SU-DHL-6 (cell line): ENCODE data around the gene PDSS1.

Experiments
- H2AFZ ChIP-seq: fragments of 200-600 bp; sonication (generic); 2 replicates; pipeline ENCODE4 v1.6.1; 2014; ENCODE audit warnings: low read depth, mild to moderate bottlenecking, moderate library complexity, mixed read lengths, antibody characterized with exemption, low read length; ENCODE audit not compliant: severe bottlenecking
- H3F3A ChIP-seq: fragments of 200-600 bp; shearing (Covaris generic); 2 replicates; pipeline ENCODE4 v1.6.0; 2016; ENCODE audit warnings: antibody characterized with exemption, mild to moderate bottlenecking; ENCODE audit not compliant: insufficient read depth
- H3K27ac ChIP-seq: fragments of 200-600 bp; sonication (generic); 2 replicates; pipeline ENCODE4 v1.5.1; 2016; ENCODE audit warnings: low read depth, mild to moderate bottlenecking, low read length, moderate library complexity, mixed read lengths
- H3K27me3 ChIP-seq: fragments of 200-600 bp; sonication (generic), shearing (Covaris generic); 2 replicates; pipeline ENCODE4 v1.6.0; 2014; ENCODE audit warnings: mild to moderate bottlenecking, low read length
- H3K36me3 ChIP-seq: fragments of 200-600 bp; sonication (generic); 2 replicates; pipeline ENCODE4 v1.6.1; 2014; ENCODE audit warnings: mild to moderate bottlenecking, low read length, mixed read lengths
- H3K4me2 ChIP-seq: fragments of 300-600, 200-600 bp; shearing (Covaris generic), sonication (generic); 2 replicates; pipeline ENCODE4 v1.6.0; 2014; ENCODE audit warnings: low read length, low read depth, mild to moderate bottlenecking; ENCODE audit not compliant: poor library complexity, severe bottlenecking
- H3K4me3 ChIP-seq: fragments of 200-600 bp; sonication (generic); 2 replicates; pipeline ENCODE4 v1.5.1; 2014; ENCODE audit warnings: antibody characterized with exemption, low read length, mild to moderate bottlenecking, mixed read lengths; ENCODE audit not compliant: insufficient read depth, poor library complexity, severe bottlenecking
- H3K79me2 ChIP-seq: fragments of 200-600 bp; sonication (generic); 2 replicates; pipeline ENCODE4 v1.6.1; 2014; ENCODE audit warnings: mild to moderate bottlenecking, low read length, moderate library complexity; ENCODE audit not compliant: insufficient read depth
- H3K9ac ChIP-seq: fragments of 200-600 bp; sonication (generic); 2 replicates; pipeline ENCODE4 v1.7.0; 2014; ENCODE audit warnings: mild to moderate bottlenecking, low read length
- H3K9me2 ChIP-seq: fragments of 200-600 bp; sonication (generic); replicated peaks from 2 replicates; pipeline ENCODE4 v1.6.1; 2014; ENCODE audit warnings: low read length; ENCODE audit not compliant: insufficient read depth
- H3K9me3 ChIP-seq: fragments of 200-600 bp; sonication (generic); 2 replicates; pipeline ENCODE4 v1.6.1; 2014; ENCODE audit warnings: low read length, mixed read lengths; ENCODE audit not compliant: insufficient read depth
- H4K20me1 ChIP-seq: fragments of 200-600 bp; sonication (generic); 2 replicates; pipeline ENCODE4 v1.6.1; 2014; ENCODE audit warnings: low read depth, mild to moderate bottlenecking, antibody characterized with exemption, low read length, moderate library complexity, mixed read lengths
- CTCF ChIP-seq: fragments of 200-600 bp; sonication (generic); IDR thresholded peaks from one replicate; pipeline ENCODE4 v1.5.1; 2017; ENCODE audit warnings: antibody characterized with exemption, mild to moderate bottlenecking, low read length, moderate library complexity; ENCODE audit not compliant: insufficient read depth, poor library complexity, severe bottlenecking
- EZH2phosphoT487 ChIP-seq: fragments of 200-600 bp; sonication (generic), shearing (Covaris generic); conservative IDR thresholded peaks from 2 replicates; pipeline ENCODE4 v1.6.1; 2018; ENCODE audit warnings: mild to moderate bottlenecking, antibody characterized with exemption, low read length, moderate library complexity, mixed read lengths

PDSS1 gene

GRCh38 chr10:26665080-26666048 lies 32.1 kb upstream of the PDSS1 start:
- TF ChIP-seq CTCF (no peak), EZH2phosphoT487 (no peak)
- no peak overlapping the region for H2AFZ ChIP-seq
- H4K20me1 ChIP-seq, result no peaks in the 10 kb centered on the region
- no peaks in the 10 kb centered on the region for H3K9me3 ChIP-seq
- no peaks in the 10 kb centered on the region for H3K79me2 ChIP-seq
- H3K36me3 ChIP-seq, result no peaks in the 10 kb centered on the region
- H3F3A ChIP-seq, result no peaks in the 10 kb centered on the region
- H3K27me3 ChIP-seq, result no peaks in the 10 kb centered on the region
- no peak overlapping the region for H3K27ac ChIP-seq
- H3K9ac ChIP-seq, result no peak overlapping the region
- no peak overlapping the region for H3K4me2 ChIP-seq
- H3K9me2 ChIP-seq, result no peaks in the 10 kb centered on the region
- H3K4me3 ChIP-seq, result no peak overlapping the region

- Histone ChIP-seq H3K9ac (no peak overlapping the region), H3K9me3 (no peaks in the 10 kb centered on the region), H3K27me3 (no peaks in the 10 kb centered on the region), H4K20me1 (no peaks in the 10 kb centered on the region), H3F3A (no peaks in the 10 kb centered on the region), H2AFZ (no peak overlapping the region), H3K79me2 (no peaks in the 10 kb centered on the region), H3K9me2 (no peaks in the 10 kb centered on the region), H3K27ac (no peak overlapping the region), H3K4me3 (no peak overlapping the region), H3K36me3 (no peaks in the 10 kb centered on the region), H3K4me2 (no peak overlapping the region)
- TF ChIP-seq CTCF (no peak), EZH2phosphoT487 (no peak)
These were observed 21.6 kb upstream of the PDSS1 start for GRCh38 chr10:26675873-26676257.

GRCh38 chr10:26679588-26679987 lies 17.9 kb upstream of the PDSS1 start:
- H4K20me1 ChIP-seq, result no peaks in the 10 kb centered on the region
- H3K27ac ChIP-seq, result no peak overlapping the region
- no peak for TF ChIP-seq EZH2phosphoT487
- TF ChIP-seq CTCF, result no peak

More at GRCh38 chr10:26679588-26679987, 17.9 kb upstream of the PDSS1 start:
- Histone ChIP-seq H3K36me3 (no peaks in the 10 kb centered on the region), H3K9me3 (no peaks in the 10 kb centered on the region), H3K79me2 (no peaks in the 10 kb centered on the region), H3K9ac (no peak overlapping the region), H3K4me3 (no peak overlapping the region), H3K4me2 (no peak overlapping the region), H2AFZ (no peak overlapping the region), H3K27me3 (no peaks in the 10 kb centered on the region), H3K9me2 (no peaks in the 10 kb centered on the region), H3F3A (no peaks in the 10 kb centered on the region)
